NCI-H2196 (cell line): ENCODE data around the gene VCAN.

Experiments
- DNase-seq: peaks from one replicate; lab custom pipeline; 2025; ENCODE audit not compliant: unreplicated experiment; lab: John Stamatoyannopoulos, UW

VCAN gene

DNA sequence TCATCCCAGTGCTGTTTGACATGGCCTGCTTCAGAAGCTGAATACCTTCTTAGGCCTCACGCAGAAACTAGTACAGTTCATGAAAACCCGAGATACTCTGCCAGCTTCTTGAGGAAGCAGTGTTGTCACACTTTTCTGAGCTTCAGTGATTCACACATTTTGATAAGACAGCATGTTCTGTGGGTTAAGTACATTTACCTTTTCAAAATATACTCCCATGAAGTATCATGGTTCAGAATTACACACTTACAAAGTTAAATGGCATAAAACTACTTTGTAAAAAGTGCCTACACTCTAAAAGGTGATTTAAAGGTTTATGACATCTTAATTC lies 56.9 kb downstream of the VCAN start:
- DNase-seq: no peak

DNA sequence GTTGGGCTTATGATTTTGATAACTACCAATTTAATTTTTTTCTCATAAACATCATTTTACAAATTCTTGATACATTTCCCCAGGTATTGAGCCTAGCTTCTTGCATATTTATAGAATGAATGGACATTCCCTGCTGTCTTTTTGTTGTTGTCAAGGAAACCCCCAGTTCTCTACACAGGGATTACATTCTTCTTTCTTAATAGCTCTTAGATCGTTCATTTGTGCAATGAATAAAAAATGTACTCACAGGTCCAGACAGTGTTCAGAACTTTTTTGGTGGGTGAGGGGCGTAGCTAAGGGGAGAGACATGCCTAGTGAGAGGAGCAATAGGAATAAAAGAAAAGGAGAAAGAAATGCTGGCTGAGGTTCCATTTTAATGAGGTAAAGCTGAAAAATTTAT lies 58.6 kb downstream of the VCAN start:
- DNase-seq: no peak

DNA sequence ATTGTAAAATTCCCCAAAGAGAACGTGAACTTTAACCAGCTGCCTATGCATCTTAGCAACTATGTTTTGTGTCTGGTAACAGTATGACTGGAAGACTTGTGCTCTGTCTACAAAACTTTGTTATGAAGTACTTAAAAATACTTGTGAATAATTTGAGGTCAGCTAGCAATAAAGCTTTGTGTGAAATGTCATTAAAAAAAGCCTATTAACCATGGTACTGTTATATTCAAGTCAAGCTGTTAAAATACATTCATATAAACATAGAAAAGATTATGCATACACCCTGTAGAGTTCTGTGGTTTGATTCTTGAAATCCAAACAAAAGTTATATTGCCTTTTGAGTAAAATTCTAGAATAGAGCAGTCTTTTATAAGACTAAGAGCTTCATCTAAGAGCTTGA lies 60.1 kb downstream of the VCAN start:
- DNase-seq: no peak

DNA sequence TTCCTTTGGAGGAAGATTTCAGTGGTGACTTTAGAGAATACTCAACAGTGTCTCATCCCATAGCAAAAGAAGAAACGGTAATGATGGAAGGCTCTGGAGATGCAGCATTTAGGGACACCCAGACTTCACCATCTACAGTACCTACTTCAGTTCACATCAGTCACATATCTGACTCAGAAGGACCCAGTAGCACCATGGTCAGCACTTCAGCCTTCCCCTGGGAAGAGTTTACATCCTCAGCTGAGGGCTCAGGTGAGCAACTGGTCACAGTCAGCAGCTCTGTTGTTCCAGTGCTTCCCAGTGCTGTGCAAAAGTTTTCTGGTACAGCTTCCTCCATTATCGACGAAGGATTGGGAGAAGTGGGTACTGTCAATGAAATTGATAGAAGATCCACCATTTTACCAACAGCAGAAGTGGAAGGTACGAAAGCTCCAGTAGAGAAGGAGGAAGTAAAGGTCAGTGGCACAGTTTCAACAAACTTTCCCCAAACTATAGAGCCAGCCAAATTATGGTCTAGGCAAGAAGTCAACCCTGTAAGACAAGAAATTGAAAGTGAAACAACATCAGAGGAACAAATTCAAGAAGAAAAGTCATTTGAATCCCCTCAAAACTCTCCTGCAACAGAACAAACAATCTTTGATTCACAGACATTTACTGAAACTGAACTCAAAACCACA lies 67.4 kb downstream of the VCAN start:
- DNase-seq: no peak

DNA sequence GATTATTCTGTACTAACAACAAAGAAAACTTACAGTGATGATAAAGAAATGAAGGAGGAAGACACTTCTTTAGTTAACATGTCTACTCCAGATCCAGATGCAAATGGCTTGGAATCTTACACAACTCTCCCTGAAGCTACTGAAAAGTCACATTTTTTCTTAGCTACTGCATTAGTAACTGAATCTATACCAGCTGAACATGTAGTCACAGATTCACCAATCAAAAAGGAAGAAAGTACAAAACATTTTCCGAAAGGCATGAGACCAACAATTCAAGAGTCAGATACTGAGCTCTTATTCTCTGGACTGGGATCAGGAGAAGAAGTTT lies 67.9 kb downstream of the VCAN start:
- no peak for DNase-seq

DNA sequence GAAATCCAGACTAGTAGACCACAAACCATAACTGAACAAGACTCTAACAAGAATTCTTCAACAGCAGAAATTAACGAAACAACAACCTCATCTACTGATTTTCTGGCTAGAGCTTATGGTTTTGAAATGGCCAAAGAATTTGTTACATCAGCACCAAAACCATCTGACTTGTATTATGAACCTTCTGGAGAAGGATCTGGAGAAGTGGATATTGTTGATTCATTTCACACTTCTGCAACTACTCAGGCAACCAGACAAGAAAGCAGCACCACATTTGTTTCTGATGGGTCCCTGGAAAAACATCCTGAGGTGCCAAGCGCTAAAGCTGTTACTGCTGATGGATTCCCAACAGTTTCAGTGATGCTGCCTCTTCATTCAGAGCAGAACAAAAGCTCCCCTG lies 68.6 kb downstream of the VCAN start:
- DNase-seq: no peak

DNA sequence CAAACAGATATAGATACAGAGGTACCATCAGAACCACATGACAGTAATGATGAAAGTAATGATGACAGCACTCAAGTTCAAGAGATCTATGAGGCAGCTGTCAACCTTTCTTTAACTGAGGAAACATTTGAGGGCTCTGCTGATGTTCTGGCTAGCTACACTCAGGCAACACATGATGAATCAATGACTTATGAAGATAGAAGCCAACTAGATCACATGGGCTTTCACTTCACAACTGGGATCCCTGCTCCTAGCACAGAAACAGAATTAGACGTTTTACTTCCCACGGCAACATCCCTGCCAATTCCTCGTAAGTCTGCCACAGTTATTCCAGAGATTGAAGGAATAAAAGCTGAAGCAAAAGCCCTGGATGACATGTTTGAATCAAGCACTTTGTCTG lies 69.2 kb downstream of the VCAN start:
- DNase-seq: no peak

DNA sequence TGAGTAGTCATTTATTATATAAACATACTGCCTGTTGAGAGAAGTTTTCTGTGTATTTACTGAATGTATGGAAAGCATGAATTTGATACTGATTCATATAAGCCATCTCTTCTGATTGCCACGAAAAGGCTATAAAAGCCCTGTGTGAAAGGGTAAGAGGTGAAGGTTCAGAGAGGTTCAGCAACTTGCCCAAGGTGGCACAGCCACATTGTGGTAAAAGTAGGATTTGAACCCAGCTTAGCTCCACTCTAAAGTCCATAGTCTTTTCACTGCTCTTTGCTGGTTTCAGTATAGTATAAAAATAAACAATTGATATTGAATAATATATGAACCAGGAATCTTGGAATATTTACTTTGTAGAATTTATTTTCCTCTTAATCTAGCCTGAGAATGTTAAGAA lies 71.3 kb downstream of the VCAN start:
- no peak for DNase-seq

DNA sequence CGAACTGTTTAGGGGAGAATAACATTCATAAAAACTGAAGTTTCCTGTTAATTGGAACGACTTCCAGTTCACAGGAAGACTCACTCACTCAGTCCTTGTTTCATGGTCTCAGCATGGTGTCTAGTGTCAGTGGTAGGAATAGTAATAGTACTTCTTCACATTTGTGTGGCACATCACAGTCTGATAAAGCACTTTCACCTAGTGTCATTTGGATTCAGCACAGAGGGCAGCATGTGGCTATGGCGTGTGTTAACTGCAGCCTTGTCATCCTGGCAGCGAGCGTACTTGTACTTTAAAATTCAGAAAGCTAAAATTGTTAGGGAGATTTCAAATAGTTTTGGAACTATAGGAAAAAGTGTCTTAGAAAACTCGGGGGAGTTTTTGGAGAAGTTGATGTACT lies 72.4 kb downstream of the VCAN start:
- DNase-seq: no peak

DNA sequence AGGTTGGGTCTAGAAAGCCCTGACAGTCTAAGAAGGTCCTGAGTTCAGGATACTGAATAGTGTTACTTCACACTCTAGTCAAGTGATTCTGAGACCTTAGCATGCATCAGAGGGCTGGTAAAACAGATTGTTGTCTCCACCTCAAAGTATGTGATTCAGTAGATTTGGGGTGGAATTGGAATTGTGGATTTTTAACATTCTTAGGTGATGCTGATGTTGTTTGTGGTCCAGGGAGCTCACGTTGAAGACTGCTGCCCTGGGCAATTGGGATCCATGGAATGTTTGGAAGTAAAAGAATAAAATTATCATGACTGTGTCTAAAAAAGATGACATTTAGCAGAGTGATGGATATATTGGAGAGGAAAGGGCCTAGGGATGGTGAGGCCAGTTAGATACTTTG lies 75.6 kb downstream of the VCAN start:
- no peak for DNase-seq

DNA sequence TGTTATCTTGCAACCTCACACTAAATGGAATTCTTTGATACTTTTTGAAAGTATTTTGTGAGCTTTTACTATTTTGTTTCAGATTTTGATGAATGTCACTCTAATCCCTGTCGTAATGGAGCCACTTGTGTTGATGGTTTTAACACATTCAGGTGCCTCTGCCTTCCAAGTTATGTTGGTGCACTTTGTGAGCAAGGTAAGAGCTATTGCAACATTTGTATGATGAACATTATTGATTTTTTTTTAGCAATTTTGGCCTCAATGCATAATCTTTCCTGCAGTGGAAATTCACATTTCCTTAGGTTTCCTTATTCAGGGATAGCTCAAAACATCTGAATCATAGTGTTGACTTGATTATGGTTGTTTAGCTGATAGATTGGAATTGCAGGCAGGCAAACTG lies 76.3 kb downstream of the VCAN start:
- no peak for DNase-seq

DNA sequence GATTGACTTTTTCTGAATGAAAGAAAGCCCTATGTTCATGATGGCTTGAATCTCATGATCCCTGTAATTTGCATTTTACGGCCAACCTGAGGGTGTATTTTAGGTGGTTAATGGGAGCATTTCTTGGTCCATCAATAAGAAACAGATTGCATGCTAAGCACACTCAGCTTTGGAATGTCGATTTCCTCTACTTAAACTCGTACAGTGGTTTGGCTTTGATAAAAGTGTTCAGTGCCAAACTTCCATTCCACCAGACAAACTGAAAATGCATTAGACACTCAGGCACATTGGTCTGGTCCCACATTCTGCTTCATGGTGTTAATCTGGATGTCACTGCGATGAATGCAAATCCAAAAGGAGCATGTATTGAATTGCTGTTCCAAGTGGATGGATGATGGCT lies 77.0 kb downstream of the VCAN start:
- no peak for DNase-seq

DNA sequence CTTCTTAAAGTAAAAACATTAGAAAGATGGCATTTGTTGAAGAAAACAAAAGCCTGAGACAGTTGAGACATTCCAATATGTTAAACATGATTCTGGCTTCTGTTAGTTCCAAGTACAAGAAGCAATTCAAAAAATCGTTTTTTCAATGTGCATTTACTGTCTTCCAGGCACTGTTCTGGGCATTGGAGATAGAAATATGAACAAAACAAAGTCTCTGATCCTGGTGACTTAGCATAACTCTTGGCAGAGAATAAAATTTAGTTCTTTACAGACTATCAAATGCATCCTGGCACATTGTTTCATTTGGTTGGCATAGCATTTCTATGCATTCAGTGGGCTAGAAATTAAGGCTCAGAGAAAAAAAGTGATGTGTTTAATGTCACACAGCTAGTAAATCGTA lies 77.5 kb downstream of the VCAN start:
- DNase-seq: no peak

DNA sequence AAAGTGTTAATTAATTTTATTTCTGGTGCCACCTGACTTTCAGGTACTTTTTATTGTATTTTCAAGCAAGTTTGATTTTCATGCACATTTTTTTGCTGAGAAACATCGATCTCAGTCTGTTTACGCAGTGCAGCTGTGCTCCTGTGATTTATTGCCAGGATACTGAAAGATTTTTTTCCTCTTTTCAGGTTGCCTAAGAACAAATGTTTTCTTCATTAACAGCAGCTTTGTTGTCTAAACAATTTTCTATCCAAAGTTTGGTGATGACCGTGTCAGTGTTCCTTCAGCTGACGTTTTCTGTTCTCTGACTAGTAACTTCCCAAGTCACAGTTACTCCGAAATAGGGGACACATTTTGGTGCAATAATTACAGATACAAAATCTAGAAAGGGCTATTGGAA lies 78.1 kb downstream of the VCAN start:
- no peak for DNase-seq

DNA sequence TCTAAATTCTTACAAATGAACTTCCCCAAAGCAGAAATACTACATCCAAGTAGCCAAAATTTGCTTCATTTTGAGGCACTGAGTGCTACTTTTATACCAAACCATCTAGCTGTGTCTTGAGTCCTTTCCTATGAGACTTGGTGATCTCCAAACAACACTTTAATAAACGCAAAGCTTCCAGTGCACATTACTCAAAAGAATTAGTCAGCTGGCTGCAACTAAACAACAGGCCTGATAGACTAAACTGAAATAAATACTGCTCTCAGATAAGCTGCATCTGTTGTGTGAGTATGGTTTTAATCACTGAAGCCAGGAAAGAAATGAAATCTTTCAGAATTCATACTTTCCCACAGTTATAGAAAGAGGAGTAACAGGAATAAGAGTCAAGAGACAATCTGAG lies 80.3 kb downstream of the VCAN start:
- no peak for DNase-seq

DNA sequence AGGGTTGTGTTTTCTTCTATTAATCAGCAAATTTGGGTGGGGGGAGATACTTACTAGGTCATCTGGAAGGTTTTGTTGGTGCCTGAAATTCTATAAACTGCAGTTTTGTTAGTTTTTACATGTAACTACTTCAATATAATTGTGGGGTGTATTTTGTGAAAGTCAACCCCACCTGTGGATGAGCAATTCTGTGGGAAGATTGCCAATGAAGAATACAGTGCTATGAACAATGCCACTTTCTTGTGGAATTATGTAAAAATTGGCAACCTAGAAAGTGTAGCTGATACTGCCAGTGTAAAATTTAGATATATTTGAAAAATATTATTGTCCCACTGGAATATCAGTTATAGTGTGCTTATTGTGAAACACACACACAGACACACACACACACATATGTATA lies 80.7 kb downstream of the VCAN start:
- DNase-seq: no peak

DNA sequence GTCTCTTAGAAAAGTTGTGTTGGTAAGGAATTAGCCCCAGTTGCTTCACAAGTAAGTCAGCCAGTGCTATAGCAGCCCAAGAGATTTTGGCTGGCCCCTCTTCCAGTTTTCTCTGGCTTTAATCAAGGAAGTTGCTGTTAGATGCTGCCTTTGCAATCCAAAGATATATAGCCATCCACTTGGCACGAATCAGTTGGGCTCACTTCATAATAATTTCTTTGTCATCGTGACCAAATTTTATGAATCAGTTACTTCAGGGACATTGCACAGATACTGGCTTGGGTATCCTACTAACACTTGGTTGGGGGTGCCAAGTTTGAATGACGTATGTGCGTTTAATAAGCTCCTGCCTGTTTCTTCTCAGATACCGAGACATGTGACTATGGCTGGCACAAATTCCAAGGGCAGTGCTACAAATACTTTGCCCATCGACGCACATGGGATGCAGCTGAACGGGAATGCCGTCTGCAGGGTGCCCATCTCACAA lies 81.5 kb downstream of the VCAN start:
- DNase-seq: no peak

DNA sequence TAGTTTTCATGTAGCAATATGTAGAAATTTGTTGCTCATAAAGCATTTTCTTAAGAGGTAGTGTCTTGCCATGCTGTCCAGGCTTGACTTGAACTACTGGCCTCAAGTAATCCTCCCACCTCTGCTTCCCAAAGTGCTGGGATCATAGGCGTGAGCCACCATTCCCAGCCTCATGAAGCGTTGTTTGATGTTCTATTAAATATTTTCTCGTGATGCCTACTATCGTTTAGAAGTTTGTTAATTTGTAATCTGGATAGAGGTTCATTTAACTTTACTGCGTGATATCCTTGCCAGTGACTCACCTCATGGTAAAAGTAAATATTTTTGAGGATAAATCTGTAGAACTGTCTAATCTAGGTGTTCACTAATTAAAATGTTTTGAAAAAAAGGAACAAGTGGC lies 82.6 kb downstream of the VCAN start:
- DNase-seq: no peak

DNA sequence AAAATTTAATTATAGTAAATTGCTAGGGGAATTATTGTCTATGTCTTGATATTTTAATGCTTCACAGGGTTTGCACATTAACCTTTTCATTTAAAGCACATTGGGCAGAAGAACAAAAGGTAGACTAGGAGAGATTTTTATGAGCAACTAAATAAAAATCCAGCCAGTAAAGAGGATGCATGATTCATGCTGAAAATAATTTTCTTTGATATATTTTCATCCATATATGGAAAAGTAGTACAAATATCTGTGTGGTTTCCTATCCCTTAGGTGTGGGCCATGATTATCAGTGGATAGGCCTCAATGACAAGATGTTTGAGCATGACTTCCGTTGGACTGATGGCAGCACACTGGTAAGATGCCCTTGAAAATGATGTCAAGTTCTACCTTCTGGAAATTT lies 83.1 kb downstream of the VCAN start:
- no peak for DNase-seq

DNA sequence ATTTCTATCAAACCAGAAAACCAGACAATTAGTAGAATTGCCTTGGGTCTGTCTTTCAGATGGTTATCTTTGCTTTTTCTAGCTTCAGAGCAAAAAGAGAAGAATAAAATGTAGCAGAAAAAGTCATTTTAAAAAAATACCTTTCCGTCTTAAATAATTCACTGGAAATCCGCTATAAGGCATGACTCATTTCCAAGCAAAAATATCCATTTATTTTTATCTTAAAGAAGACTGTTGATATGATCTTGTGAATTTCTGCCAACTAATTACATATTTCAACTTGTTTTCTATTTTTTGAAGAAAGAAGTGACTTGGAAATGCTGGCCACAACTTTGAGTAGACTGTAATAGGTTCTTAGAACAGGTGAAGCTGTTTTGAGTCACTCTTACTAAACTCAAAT lies 83.7 kb downstream of the VCAN start:
- DNase-seq: no peak

DNA sequence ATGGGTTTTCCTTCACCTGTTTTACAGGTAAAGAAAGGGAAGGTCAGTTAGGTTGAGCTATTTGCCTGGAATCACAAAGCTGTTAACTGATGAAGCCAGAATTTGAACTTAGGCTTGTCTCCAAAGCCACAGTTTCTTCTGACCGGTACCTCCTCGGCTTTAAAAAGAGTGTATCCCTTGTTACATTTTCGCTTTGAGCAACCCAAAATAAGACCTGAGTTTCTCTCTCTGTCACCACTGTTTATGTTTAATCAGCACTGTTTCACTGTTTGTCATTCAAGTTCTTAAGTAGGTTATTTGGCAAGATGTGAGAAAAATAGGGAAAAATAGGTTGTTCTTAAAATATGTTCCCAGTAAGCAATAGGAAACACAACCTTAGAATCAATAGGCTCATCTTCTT lies 84.6 kb downstream of the VCAN start:
- no peak for DNase-seq

DNA sequence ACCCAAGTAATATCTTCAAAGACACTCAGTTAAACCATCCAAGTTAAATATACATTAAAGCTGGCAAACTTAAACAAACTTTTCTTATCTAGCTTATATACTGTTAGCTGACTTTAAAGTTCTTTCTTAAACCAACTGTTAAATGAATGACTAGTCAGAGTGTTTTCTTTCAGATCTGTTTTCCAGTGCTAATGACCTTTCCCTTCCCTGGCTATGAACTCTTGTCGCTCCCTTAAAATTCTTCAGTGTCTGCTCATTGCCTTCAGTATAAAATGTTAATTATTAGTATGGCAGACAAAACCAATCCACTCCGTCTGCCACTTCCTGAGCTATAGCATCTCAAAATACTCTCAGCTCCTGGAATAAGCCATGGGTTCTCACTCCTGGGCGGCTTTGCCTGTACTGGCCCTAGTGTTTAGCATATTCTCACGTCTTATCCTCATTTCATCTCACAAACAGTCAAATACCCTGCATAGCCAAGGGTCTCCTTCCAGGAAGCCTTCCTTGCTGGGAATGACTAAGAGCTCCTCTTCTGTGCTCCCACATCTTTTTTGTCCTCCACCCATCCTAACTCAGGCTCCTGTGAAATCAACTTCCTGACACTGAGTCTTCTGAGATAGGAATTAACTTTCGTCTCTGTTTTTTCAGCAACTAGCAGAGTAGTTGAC lies 87.7 kb downstream of the VCAN start:
- no peak for DNase-seq

DNA sequence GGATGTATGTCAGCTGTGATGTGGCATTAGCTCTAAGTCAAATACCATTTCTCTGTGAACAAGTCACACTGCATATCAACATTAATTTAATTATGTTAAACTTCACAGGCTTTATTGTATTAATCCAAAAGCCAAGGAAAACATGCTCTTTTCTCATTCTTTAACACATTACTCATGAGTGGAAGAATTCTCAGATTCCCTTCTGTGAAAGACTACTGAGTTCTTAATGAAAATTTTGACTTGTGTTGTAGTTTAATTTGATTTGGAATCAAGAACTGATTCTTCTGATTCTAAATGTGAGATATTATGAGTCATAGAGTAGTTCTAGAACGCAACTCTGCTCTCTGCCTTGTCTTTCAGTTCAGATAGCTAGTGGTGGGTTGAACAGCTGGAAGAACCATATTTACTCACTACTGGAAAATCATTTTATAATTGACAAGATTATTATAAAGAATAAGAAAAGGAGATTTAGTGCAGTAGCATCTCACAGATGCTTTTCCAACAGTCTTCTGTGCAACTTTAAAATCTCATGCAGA lies 90.6 kb downstream of the VCAN start:
- no peak for DNase-seq
